ENCODE measurements around the gene HELLS. TPM values are rescaled to one million over a fixed set of nuclear protein-coding genes. Genes with fewer than 3 reads are reported as not detected.

Gene HELLS
- 22.6 to 36.2 TPM (median 24.8 TPM) in 5 replicates for total RNA-seq (2022; extraction: Qiagen RNA extraction)

DNA sequence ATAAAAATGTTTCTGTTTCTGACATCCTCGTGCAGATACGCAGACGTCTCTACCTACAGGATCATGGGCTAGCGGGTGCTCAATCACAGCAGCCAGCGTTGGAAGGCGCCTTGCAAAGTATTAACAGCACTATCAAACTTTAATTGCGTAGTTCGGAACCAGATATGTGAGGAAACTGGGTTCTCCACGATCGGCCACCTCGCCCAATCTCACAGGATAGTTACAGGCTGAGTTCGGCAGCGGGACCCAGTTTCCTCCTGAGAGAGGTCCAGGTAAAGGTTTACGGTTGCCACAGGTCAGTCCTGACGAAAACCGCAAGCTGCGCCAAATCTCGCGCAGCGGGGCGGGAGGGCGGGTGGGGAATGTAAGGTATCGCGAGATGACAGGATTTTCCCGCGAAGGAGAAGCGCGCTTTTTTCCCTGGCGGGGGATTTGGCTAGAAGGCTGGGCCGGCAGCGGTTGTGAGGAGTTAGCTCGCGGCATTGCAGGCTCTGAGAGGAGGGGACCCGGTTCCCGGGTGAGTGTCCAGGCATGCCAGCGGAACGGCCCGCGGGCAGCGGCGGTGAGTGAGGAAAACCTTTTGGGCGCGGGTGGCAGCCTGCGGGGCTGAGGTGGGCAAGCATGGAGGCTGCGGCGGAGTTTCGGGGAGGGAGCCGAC lies at the start of gene HELLS:
Gene HELLS (plus strand): TSS at position 398 of the 658 bp plus-strand sequence. CDS start 134 bp downstream, at position 532.

Other genes starting within 250 kb of the HELLS start
- gene NOC3L, start 182.8 kb upstream of the HELLS start, total RNA-seq (2022; extraction: Qiagen RNA extraction), result 20.1 to 32.9 TPM (median 22.7 TPM) in 5 replicates
- 5.4 to 6.8 TPM (median 5.7 TPM) in 5 replicates for gene TBC1D12, start 143.2 kb upstream of the HELLS start, total RNA-seq (2022; extraction: Qiagen RNA extraction)
- 0.06 to 0.15 TPM (median 0.10 TPM) in 4 of 5 replicates, not detected in the other for gene CYP2C18, start 137.9 kb downstream of the HELLS start, total RNA-seq (2022; extraction: Qiagen RNA extraction)
- not detected in 5 replicates for gene CYP2C19, start 216.9 kb downstream of the HELLS start, total RNA-seq (2022; extraction: Qiagen RNA extraction)